AG09309 (cell line): ENCODE results near the gene F3.

ENCODE experiments used
- DNase-seq: peaks from one replicate; pipeline ENCODE4 v3.0.0-alpha.2; 2010; ENCODE audit warnings: low read depth
- H3K4me3 ChIP-seq: 2 replicates; pipeline ENCODE4 v1.5.1; 2011; ENCODE audit warnings: mild to moderate bottlenecking, low read depth, low read length, moderate library complexity; ENCODE audit not compliant: control insufficient read depth
- TF ChIP-seq, protein P1 (sequence below): IDR thresholded peaks from 2 replicates; pipeline ENCODE4 v1.5.1; 2011; ENCODE audit warnings: mild to moderate bottlenecking, low read depth, low read length, inconsistent platforms; ENCODE audit not compliant: insufficient read depth, control insufficient read depth; ENCODE audit errors: missing control alignments

The F3 gene

GRCh38 chr1:94550800-94551241 is 9.3 kb upstream of the F3 start:
- TF ChIP-seq, protein P1, sequence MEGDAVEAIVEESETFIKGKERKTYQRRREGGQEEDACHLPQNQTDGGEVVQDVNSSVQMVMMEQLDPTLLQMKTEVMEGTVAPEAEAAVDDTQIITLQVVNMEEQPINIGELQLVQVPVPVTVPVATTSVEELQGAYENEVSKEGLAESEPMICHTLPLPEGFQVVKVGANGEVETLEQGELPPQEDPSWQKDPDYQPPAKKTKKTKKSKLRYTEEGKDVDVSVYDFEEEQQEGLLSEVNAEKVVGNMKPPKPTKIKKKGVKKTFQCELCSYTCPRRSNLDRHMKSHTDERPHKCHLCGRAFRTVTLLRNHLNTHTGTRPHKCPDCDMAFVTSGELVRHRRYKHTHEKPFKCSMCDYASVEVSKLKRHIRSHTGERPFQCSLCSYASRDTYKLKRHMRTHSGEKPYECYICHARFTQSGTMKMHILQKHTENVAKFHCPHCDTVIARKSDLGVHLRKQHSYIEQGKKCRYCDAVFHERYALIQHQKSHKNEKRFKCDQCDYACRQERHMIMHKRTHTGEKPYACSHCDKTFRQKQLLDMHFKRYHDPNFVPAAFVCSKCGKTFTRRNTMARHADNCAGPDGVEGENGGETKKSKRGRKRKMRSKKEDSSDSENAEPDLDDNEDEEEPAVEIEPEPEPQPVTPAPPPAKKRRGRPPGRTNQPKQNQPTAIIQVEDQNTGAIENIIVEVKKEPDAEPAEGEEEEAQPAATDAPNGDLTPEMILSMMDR: no peak
- DNase-seq: no peak
- H3K4me3 ChIP-seq: no peak overlapping the region

DNA sequence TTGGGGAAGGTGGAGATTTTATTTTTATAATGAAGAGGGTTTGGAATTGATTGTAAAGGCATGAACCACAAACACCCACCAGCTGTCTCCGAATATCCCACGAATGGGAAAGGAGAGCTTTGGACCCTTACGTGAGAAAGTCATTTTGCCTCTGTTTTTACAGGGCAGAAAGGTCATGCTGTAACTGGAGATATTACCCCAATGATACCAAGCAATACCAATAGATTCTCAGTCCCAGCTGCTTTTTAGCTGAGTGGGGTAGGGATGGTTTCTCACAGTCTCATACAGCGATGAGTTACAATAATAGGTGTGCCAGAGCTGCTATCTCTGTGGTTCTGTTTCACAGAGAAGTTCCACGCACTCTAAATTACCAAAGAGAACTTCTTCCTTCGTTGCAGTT is 8.8 kb upstream of the F3 start:
- TF ChIP-seq, protein P1: no peak
- no peak overlapping the region for H3K4me3 ChIP-seq
- no peak for DNase-seq

- no peak overlapping the region for H3K4me3 ChIP-seq
- TF ChIP-seq, protein P1: no peak
- no peak for DNase-seq
These were observed 8.1 kb upstream of the F3 start for GRCh38 chr1:94549706-94550105.

- DNase-seq: no peak
- H3K4me3 ChIP-seq: no peak overlapping the region
- TF ChIP-seq, protein P1: peak; percentile 13
These were observed 3.3 kb upstream of the F3 start for GRCh38 chr1:94544706-94545490.

DNA sequence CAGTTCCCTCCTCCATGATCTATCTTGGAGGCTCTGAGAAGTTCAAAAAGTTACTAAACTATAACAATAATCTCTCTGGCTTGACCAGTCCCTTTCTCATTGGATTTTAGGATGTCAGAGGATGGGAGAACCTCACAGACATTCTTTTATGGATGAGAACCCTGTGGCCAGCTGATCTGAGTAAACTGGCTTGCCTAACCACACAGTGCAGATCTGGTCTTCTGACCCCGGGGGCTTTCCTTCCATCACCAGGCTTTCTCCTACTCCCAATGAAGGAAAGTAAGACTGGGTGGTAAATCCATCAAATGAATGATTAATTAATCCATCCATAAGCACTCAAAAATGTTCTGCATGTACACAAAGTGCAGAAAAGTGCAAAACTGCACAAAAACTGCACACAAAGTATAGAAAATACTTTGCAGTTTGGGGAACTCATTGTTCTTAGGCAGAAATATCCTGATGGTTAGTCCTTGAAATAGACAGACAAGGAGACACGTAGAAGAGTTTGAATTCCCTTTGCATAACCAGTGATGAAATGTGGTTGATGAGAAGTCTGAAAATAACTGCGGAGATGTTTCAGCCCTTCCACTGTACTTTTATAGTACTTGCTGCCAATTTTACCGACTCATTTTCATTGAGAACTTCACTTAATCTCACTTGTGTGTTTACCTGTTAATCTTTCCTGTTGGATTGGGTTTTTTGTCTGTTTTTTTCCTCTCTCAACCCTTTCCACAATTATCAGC is 2.5 kb upstream of the F3 start:
- DNase-seq: no peak
- no peak overlapping the region for H3K4me3 ChIP-seq
- TF ChIP-seq, protein P1: no peak

- no peak for DNase-seq
- H3K4me3 ChIP-seq: no peak overlapping the region
- TF ChIP-seq, protein P1: no peak
These were observed 1.4 kb upstream of the F3 start for GRCh38 chr1:94543001-94543400.
